H1 (cell line): ENCODE data around the gene FOXN3. TPM values are rescaled to one million over a fixed set of nuclear protein-coding genes. Genes with fewer than 3 reads are reported as not detected.

ENCODE experiments used
- CTCF ChIA-PET: fragments of 300-600 bp; sonication (Branson Sonifier 250); formaldehyde crosslinking; loops from one replicate; lab custom pipeline; 2021; ENCODE audit not compliant: partially characterized antibody; lab: Charles Lee
- POLR2A ChIA-PET: fragments of 300-600 bp; sonication (Branson Sonifier 250); formaldehyde crosslinking; loops from one replicate; lab custom pipeline; 2021; ENCODE audit warnings: inconsistent platforms; ENCODE audit not compliant: partially characterized antibody; lab: Charles Lee
- DNase-seq, 2 experiments: peaks; one replicate each; pipeline versions ENCODE4 v3.0.0 to v3.0.0-alpha.2; 2010 to 2022; ENCODE audit warnings: low spot score in 2 of 2, low read depth in 1 of 2, mixed read lengths in 1 of 2
- FAIRE-seq: peaks from 2 replicates; lab custom pipeline; 2011; peaks lifted over from hg19 to GRCh38; lab: Jason Lieb, UNC
- H2AFZ ChIP-seq: 2 replicates; pipeline ENCODE4 v1.8.1; 2012; ENCODE audit warnings: low read length, inconsistent platforms
- H2AK5ac ChIP-seq: 2 replicates; pipeline ENCODE4 v1.6.1; 2013; ENCODE audit warnings: low read depth, low read length
- H2BK120ac ChIP-seq: replicated peaks from 2 replicates; pipeline ENCODE3; 2013; ENCODE audit warnings: low read depth, low read length, inconsistent platforms
- H2BK12ac ChIP-seq: 2 replicates; pipeline ENCODE4 v1.6.1; 2013; ENCODE audit warnings: low read depth, low read length
- H2BK15ac ChIP-seq: 2 replicates; pipeline ENCODE4 v1.6.1; 2013; ENCODE audit warnings: low read length
- H2BK20ac ChIP-seq: 2 replicates; pipeline ENCODE4 v1.6.1; 2013; ENCODE audit warnings: low read length
- H2BK5ac ChIP-seq: 2 replicates; pipeline ENCODE4 v1.6.1; 2013; ENCODE audit warnings: low read depth, low read length
- H3K14ac ChIP-seq: 2 replicates; pipeline ENCODE4 v1.6.1; 2013; ENCODE audit warnings: inconsistent platforms; ENCODE audit not compliant: insufficient read length
- H3K18ac ChIP-seq: 2 replicates; pipeline ENCODE4 v1.6.1; 2013; ENCODE audit warnings: low read length; ENCODE audit errors: extremely low read depth
- H3K23ac ChIP-seq: 2 replicates; pipeline ENCODE4 v1.6.1; 2013; ENCODE audit warnings: inconsistent platforms; ENCODE audit not compliant: insufficient read length
- H3K23me2 ChIP-seq: 2 replicates; pipeline ENCODE4 v1.6.1; 2013; ENCODE audit warnings: low read depth, low read length
- H3K27ac ChIP-seq: 2 replicates; pipeline ENCODE4 v1.6.1; 2011; ENCODE audit warnings: low read depth, low read length, inconsistent platforms
- H3K27me3 ChIP-seq, 4 experiments: replicated peaks in 1 of 4; 1 replicate in 1 of 4; 2 replicates in 3 of 4; pipeline versions ENCODE4 v1.6.1 to v1.8.1; 2011 to 2013; ENCODE audit warnings: low read length in 3 of 4, mild to moderate bottlenecking in 3 of 4, inconsistent platforms in 2 of 4, mixed read lengths in 2 of 4, moderate library complexity in 1 of 4; ENCODE audit not compliant: control insufficient read depth in 3 of 4, insufficient read depth in 3 of 4; ENCODE audit errors: extremely low read depth in 1 of 4
- H3K36me3 ChIP-seq, 4 experiments: 2 replicates each; pipeline versions ENCODE4 v1.6.1 to v1.8.1; 2011 to 2013; ENCODE audit warnings: mild to moderate bottlenecking in 4 of 4, low read length in 3 of 4, moderate library complexity in 2 of 4, control low read depth in 1 of 4, inconsistent platforms in 1 of 4; ENCODE audit not compliant: insufficient read depth in 4 of 4, control insufficient read depth in 2 of 4
- H3K4ac ChIP-seq: replicated peaks from 2 replicates; pipeline ENCODE3; 2013; ENCODE audit warnings: low read length, low read depth, mixed read lengths, inconsistent platforms; ENCODE audit not compliant: insufficient read length
- H3K4me1 ChIP-seq, 4 experiments: replicated peaks in 1 of 4; 1 replicate in 1 of 4; 2 replicates in 3 of 4; pipeline versions ENCODE4 v1.6.1 to v1.8.1; 2011 to 2013; ENCODE audit warnings: low read length in 3 of 4, inconsistent platforms in 2 of 4, mixed read lengths in 1 of 4; ENCODE audit not compliant: insufficient read depth in 4 of 4, control insufficient read depth in 3 of 4
- H3K4me2 ChIP-seq, 2 experiments: 2 replicates each; pipeline versions ENCODE4 v1.6.1 to v1.8.1; 2011 to 2013; ENCODE audit warnings: low read depth in 2 of 2, low read length in 2 of 2, control low read depth in 1 of 2, inconsistent platforms in 1 of 2, mild to moderate bottlenecking in 1 of 2; ENCODE audit not compliant: insufficient read depth in 1 of 2
- H3K4me3 ChIP-seq, 4 experiments: fragments of 200-600, 300-600 bp in 1 of 4; sonication (generic), shearing (Covaris generic), sonication (Bioruptor Twin) in 1 of 4; 2 replicates each; pipeline versions ENCODE4 v1.5.1 to v1.8.1; 2011 to 2016; ENCODE audit warnings: low read length in 4 of 4, low read depth in 3 of 4, control low read depth in 2 of 4, inconsistent platforms in 2 of 4, mild to moderate bottlenecking in 2 of 4, mixed read lengths in 1 of 4, moderate library complexity in 1 of 4; ENCODE audit not compliant: insufficient read depth in 2 of 4; ENCODE audit errors: extremely low read depth in 1 of 4
- H3K56ac ChIP-seq: replicated peaks from 2 replicates; pipeline ENCODE3; 2013; ENCODE audit warnings: low read depth, mild to moderate bottlenecking, mixed read lengths, low read length, inconsistent platforms; ENCODE audit not compliant: insufficient read length
- H3K79me1 ChIP-seq: 2 replicates; pipeline ENCODE4 v1.6.1; 2013; ENCODE audit warnings: low read depth, low read length, control low read depth
- H3K79me2 ChIP-seq, 2 experiments: 2 replicates each; pipeline versions ENCODE4 v1.6.1 to v1.8.1; 2012 to 2013; ENCODE audit warnings: low read length in 2 of 2, mild to moderate bottlenecking in 2 of 2, inconsistent platforms in 1 of 2; ENCODE audit not compliant: insufficient read depth in 2 of 2, control insufficient read depth in 1 of 2
- H3K9ac ChIP-seq, 4 experiments: replicated peaks in 1 of 4; 1 replicate in 1 of 4; 2 replicates in 3 of 4; pipeline versions ENCODE4 v1.6.1 to v1.8.1; 2011 to 2013; ENCODE audit warnings: low read depth in 3 of 4, low read length in 3 of 4, control low read depth in 2 of 4, mild to moderate bottlenecking in 2 of 4, moderate library complexity in 2 of 4, inconsistent platforms in 1 of 4; ENCODE audit errors: extremely low read depth in 1 of 4
- H3K9me3 ChIP-seq, 2 experiments: 2 replicates each; pipeline versions ENCODE4 v1.6.1 to v1.8.1; 2012 to 2013; ENCODE audit warnings: mild to moderate bottlenecking in 2 of 2, moderate library complexity in 2 of 2, control low read depth in 1 of 2, inconsistent platforms in 1 of 2, low read depth in 1 of 2, low read length in 1 of 2, mixed read lengths in 1 of 2; ENCODE audit not compliant: insufficient read depth in 2 of 2
- H4K20me1 ChIP-seq, 2 experiments: replicated peaks in 1 of 2; 2 replicates each; pipeline versions ENCODE3 to v1.8.1; 2011 to 2013; ENCODE audit warnings: inconsistent platforms in 2 of 2, low read length in 2 of 2, mild to moderate bottlenecking in 1 of 2; ENCODE audit not compliant: insufficient read depth in 2 of 2, control insufficient read depth in 1 of 2
- H4K5ac ChIP-seq: 2 replicates; pipeline ENCODE4 v1.6.1; 2013; ENCODE audit warnings: low read length, low read depth, mixed read lengths, inconsistent platforms; ENCODE audit not compliant: insufficient read length
- H4K8ac ChIP-seq: 2 replicates; pipeline ENCODE4 v1.8.0; 2013; ENCODE audit warnings: mild to moderate bottlenecking, moderate library complexity, low read length, inconsistent platforms; ENCODE audit not compliant: insufficient read depth; ENCODE audit errors: extremely low read depth
- H4K91ac ChIP-seq: replicated peaks from 2 replicates; pipeline ENCODE3; 2013; ENCODE audit warnings: low read length, mixed read lengths, inconsistent platforms; ENCODE audit not compliant: insufficient read length
- HDAC2 ChIP-seq, 2 experiments: fragments of 300-600 bp in 1 of 2; sonication (generic) in 1 of 2; IDR thresholded peaks; 2 replicates each; pipeline ENCODE4 v1.6.1; 2011 to 2012; ENCODE audit warnings: low read depth in 2 of 2, low read length in 2 of 2, mild to moderate bottlenecking in 2 of 2, moderate library complexity in 2 of 2, borderline replicate concordance in 1 of 2, inconsistent platforms in 1 of 2
- WGBS, 2 experiments: shearing (Covaris generic) in 1 of 2; methylation state at CpG; one replicate each; pipeline versions ENCODE4 v1.1.6 to v1.1.7; 2013 to 2015; ENCODE audit warnings: low lambda C conversion rate in 2 of 2, mixed read lengths in 2 of 2, inconsistent platforms in 1 of 2, low coverage in 1 of 2, missing lambda C conversion rate in 1 of 2; ENCODE audit not compliant: insufficient replicate concordance in 2 of 2, insufficient coverage in 1 of 2, insufficient read length in 1 of 2; ENCODE audit errors: extremely low coverage in 1 of 2, missing lambda C conversion rate in 1 of 2; 5-methylcytosine and 5-hydroxymethylcytosine counted together
- polyA plus RNA-seq, 7 experiments: library from polyadenylated mRNA; depleted of rRNA in 3 of 7; stranded (reverse) in 5 of 7; unstranded in 2 of 7; fragments of >200 nt in 5 of 7; fragments of 200-250 nt in 2 of 7; gene quantifications; 1 replicate in 5 of 7; 2 replicates in 1 of 7; 4 replicates in 1 of 7; pipeline versions ENCODE4 v1.2.1 to v1.2.3, GENCODE V29; 2011 to 2013; ENCODE audit warnings: missing spikeins in 2 of 7, mixed read lengths in 2 of 7
- total RNA-seq: library from RNA; stranded (reverse); fragmentation: NEBNext Ultra II Directional; extraction: Animal tissue kit (Norgen Biotek cat#: 25700); gene quantifications from 2 replicates; pipeline ENCODE4 v1.2.1, GENCODE V29; 2021

The FOXN3 gene
- total and polyA plus RNA-seq, 2 of the 8 experiments (the other 6 are each of a cell fraction or from before 2014, with no cell fraction given) = 52.6 to 178 TPM

DNA sequence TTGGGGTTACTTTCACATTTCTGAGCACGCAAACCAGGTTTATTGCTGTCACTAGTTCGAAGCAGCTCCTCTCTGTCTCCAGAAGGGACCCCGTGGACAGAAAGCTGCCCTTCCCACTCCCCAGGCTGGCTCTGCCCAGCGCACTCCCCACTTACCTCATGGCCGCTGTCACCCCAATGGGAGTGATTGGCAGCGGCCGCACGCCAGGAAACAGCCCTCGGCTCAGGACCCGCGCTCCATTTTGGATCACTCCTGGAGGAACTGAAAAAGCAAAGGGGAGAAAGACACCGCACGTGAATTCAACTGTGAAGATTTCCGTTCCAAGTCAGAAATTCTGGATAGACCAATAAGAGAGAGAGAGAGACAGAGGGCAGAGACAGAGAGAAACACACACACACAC is 236.5 kb downstream of the FOXN3 start:
- no peak overlapping the region for H3K4me3 ChIP-seq
- H3K79me1 ChIP-seq = peaks cover 7% of the 10 kb centered on the region; the same call in 1 of the 2 replicates
- H3K79me2 ChIP-seq = 0 out of 4 replicates have a peak, but pooled peaks cover 0 to 4% of the 10 kb centered on the region in 2 experiments
- H2BK5ac ChIP-seq = peak overlapping the region; percentile 12; the same call in 1 of the 2 replicates
- no peak overlapping the region for H3K4me2 ChIP-seq
- no peak for FAIRE-seq
- H2BK12ac ChIP-seq = no peak overlapping the region
- H3K36me3 ChIP-seq = peaks cover under 1 to 13% (median 7%) of the 10 kb centered on the region in 4 experiments; a peak in 6 of 8 replicates
- H3K27ac ChIP-seq = no peak overlapping the region
- no peak overlapping the region for H3K23ac ChIP-seq
- no peak overlapping the region for H3K4ac ChIP-seq
- H2BK20ac ChIP-seq = no peak overlapping the region
- H4K5ac ChIP-seq = no peak overlapping the region
- H2BK120ac ChIP-seq = no peak overlapping the region
- no peak overlapping the region for H2AFZ ChIP-seq
- no peak overlapping the region for H3K9ac ChIP-seq
- H3K23me2 ChIP-seq = no peaks in the 10 kb centered on the region
- H3K27me3 ChIP-seq = no peaks in the 10 kb centered on the region
- H4K20me1 ChIP-seq = peaks cover 2 to 3% of the 10 kb centered on the region in 2 experiments
- H3K18ac ChIP-seq = no peak overlapping the region
- 0 out of 2 replicates have a peak overlapping the region, but pooled peaks have one; percentile 54 for H2AK5ac ChIP-seq
- H3K4me1 ChIP-seq = peaks cover 0 to 2% (median 1%) of the 10 kb centered on the region in 4 experiments; a peak in 3 of 7 replicates
- H3K56ac ChIP-seq = no peak overlapping the region
- no peak overlapping the region for H2BK15ac ChIP-seq
- WGBS, 2 experiments = 95% methylated on average over 10 of the region's 14 CpGs; no CpG with 5 or more reads in 1 of the 2 experiments
- H4K8ac ChIP-seq = no peak overlapping the region
- DNase-seq = peak in 1 of 2 experiments; percentile 42
- H3K14ac ChIP-seq = no peak overlapping the region
- H4K91ac ChIP-seq = no peak overlapping the region
- ChIA-PET CTCF (interaction anchor here (1.1 to 2.2 kb wide), 3 partner anchors 23 to 57 kb away, joined by 3 to 6 read pairs (median 4); no protein-coding TSS in a partner anchor), POLR2A (interaction anchor here (1.0 kb wide), 1 partner anchor 28 kb away, joined by 3 read pairs; no protein-coding TSS in a partner anchor)
- no peaks in the 10 kb centered on the region for H3K9me3 ChIP-seq
- no peak for TF ChIP-seq HDAC2 (IDR thresholded peaks at IDR 0.05; ENCODE audit: borderline replicate concordance in 1 of 2, low read depth in 2 of 2, low read length in 2 of 2)
